Endothelial cell of umbilical vein (primary cell): ENCODE data around the gene RIPK3. TPM values are rescaled to one million over a fixed set of nuclear protein-coding genes. Genes with fewer than 3 reads are reported as not detected.

ENCODE experiments used
- BruUV-seq: library from RNA; stranded (reverse); fragments of 400-500 nt; replicated peaks from 2 replicates; lab custom pipeline; 2021; lab: Mats Ljungman, UMichigan
- CTCF ChIA-PET: fragments of 300-600, 350-600 bp; sonication (Branson Sonifier 250); formaldehyde crosslinking; loops from one replicate; lab custom pipeline; 2021; ENCODE audit warnings: antibody characterized with exemption, inconsistent platforms; lab: Charles Lee
- POLR2A ChIA-PET: fragments of 300-600, 350-600 bp; sonication (Branson Sonifier 250); formaldehyde crosslinking; loops from one replicate; lab custom pipeline; 2021; ENCODE audit warnings: antibody characterized with exemption, inconsistent platforms; lab: Charles Lee
- DNase-seq: peaks from one replicate; pipeline ENCODE4 v3.0.0-alpha.2; 2011; ENCODE audit warnings: low read depth, low spot score
- FAIRE-seq: peaks from 2 replicates; lab custom pipeline; 2011; peaks lifted over from hg19 to GRCh38; lab: Jason Lieb, UNC
- H2AFZ ChIP-seq: 2 replicates; pipeline ENCODE4 v1.6.0; 2012; ENCODE audit warnings: low read depth, low read length, control low read depth, inconsistent platforms
- H3K27ac ChIP-seq: 2 replicates; pipeline ENCODE4 v1.5.1; 2011; ENCODE audit warnings: low read depth, mild to moderate bottlenecking, control low read depth, low read length, moderate library complexity; ENCODE audit not compliant: insufficient read depth
- H3K27me3 ChIP-seq, 2 experiments: 2 replicates each; pipeline versions ENCODE4 v1.6.0 to v1.6.1; 2011; ENCODE audit warnings: low read length in 2 of 2, mixed read lengths in 1 of 2; ENCODE audit not compliant: control insufficient read depth in 2 of 2, insufficient read depth in 2 of 2
- H3K36me3 ChIP-seq, 2 experiments: 2 replicates in 1 of 2; 3 replicates in 1 of 2; pipeline ENCODE4 v1.5.1; 2011; ENCODE audit warnings: low read length in 2 of 2, mild to moderate bottlenecking in 1 of 2, moderate library complexity in 1 of 2; ENCODE audit not compliant: control insufficient read depth in 2 of 2, insufficient read depth in 2 of 2; ENCODE audit errors: extremely low read depth in 1 of 2
- H3K4me1 ChIP-seq: 3 replicates; pipeline ENCODE4 v1.5.1; 2011; ENCODE audit warnings: mild to moderate bottlenecking, low read length; ENCODE audit not compliant: control insufficient read depth, insufficient read depth; ENCODE audit errors: extremely low read depth
- H3K4me2 ChIP-seq: 2 replicates; pipeline ENCODE4 v1.6.1; 2011; ENCODE audit warnings: low read length, control low read depth, mixed read lengths; ENCODE audit not compliant: insufficient read depth
- H3K4me3 ChIP-seq, 3 experiments: fragments of 200-600 bp in 1 of 3; sonication (generic), shearing (Covaris generic) in 1 of 3; replicated peaks in 1 of 3; 2 replicates each; pipeline ENCODE4 v1.5.1; 2011 to 2016; ENCODE audit warnings: control low read depth in 3 of 3, low read length in 3 of 3, mild to moderate bottlenecking in 2 of 3, inconsistent platforms in 1 of 3, low read depth in 1 of 3, moderate library complexity in 1 of 3; ENCODE audit not compliant: insufficient read depth in 1 of 3
- H3K79me2 ChIP-seq: 2 replicates; pipeline ENCODE4 v1.6.0; 2012; ENCODE audit warnings: low read length, inconsistent platforms; ENCODE audit not compliant: control insufficient read depth, insufficient read depth
- H3K9ac ChIP-seq: replicated peaks from 2 replicates; pipeline ENCODE3; 2011; ENCODE audit warnings: low read length, control low read depth; ENCODE audit not compliant: insufficient read depth; ENCODE audit errors: extremely low read depth
- H3K9me1 ChIP-seq: replicated peaks from 3 replicates; pipeline ENCODE4 v1.6.0; 2011; ENCODE audit warnings: mild to moderate bottlenecking, low read length; ENCODE audit not compliant: control insufficient read depth, insufficient read depth; ENCODE audit errors: extremely low read depth
- H3K9me3 ChIP-seq: replicated peaks from 2 replicates; pipeline ENCODE4 v1.5.1; 2012; ENCODE audit warnings: low read length, inconsistent platforms; ENCODE audit not compliant: control insufficient read depth, insufficient read depth
- H4K20me1 ChIP-seq: replicated peaks from 2 replicates; pipeline ENCODE3; 2011; ENCODE audit warnings: mild to moderate bottlenecking, low read length; ENCODE audit not compliant: control insufficient read depth, insufficient read depth; ENCODE audit errors: extremely low read depth
- CTCF ChIP-seq, 2 donors: IDR thresholded peaks; 1 replicate in 1 of 2; 2 replicates in 1 of 2; pipeline ENCODE4 v1.5.1; 2011; ENCODE audit warnings: low read length in 2 of 2, mild to moderate bottlenecking in 2 of 2, moderate library complexity in 2 of 2, control low read depth in 1 of 2, inconsistent platforms in 1 of 2, low read depth in 1 of 2; ENCODE audit not compliant: insufficient read depth in 1 of 2; ENCODE audit errors: extremely low read depth in 1 of 2
- EZH2 ChIP-seq: IDR thresholded peaks from 2 replicates; pipeline ENCODE4 v1.6.1; 2012; ENCODE audit warnings: borderline replicate concordance, low read depth, mild to moderate bottlenecking, moderate library complexity, low read length, inconsistent platforms; ENCODE audit not compliant: severe bottlenecking
- FOS ChIP-seq: IDR thresholded peaks from 2 replicates; pipeline ENCODE4 v1.6.1; 2011; ENCODE audit warnings: mild to moderate bottlenecking, low read length, moderate library complexity, borderline replicate concordance; ENCODE audit not compliant: insufficient read depth
- GATA2 ChIP-seq: IDR thresholded peaks from 2 replicates; pipeline ENCODE4 v1.7.0; 2011; ENCODE audit warnings: low read depth, mild to moderate bottlenecking, moderate library complexity, mixed read lengths, low read length; ENCODE audit not compliant: insufficient read length, insufficient read depth
- JUN ChIP-seq: IDR thresholded peaks from 2 replicates; pipeline ENCODE4 v1.6.1; 2011; ENCODE audit warnings: borderline replicate concordance, low read depth; ENCODE audit not compliant: insufficient read length, insufficient read depth
- MAX ChIP-seq: IDR thresholded peaks from 2 replicates; pipeline ENCODE4 v1.6.1; 2011; ENCODE audit not compliant: insufficient read depth, insufficient read length
- MYC ChIP-seq: IDR thresholded peaks from one replicate; pipeline ENCODE4 v1.6.1; 2011; ENCODE audit warnings: mild to moderate bottlenecking, low read depth, low read length
- POLR2A ChIP-seq: IDR thresholded peaks from 2 replicates; pipeline ENCODE4 v1.6.1; 2012; ENCODE audit warnings: low read depth, mild to moderate bottlenecking, control low read depth, low read length
- POLR2AphosphoS5 ChIP-seq: IDR thresholded peaks from 2 replicates; pipeline ENCODE4 v1.6.1; 2012; ENCODE audit warnings: low read depth, mild to moderate bottlenecking, control low read depth, low read length, moderate library complexity; ENCODE audit not compliant: insufficient read depth
- dilution Hi-C: fragments of 300-500 bp; cut with MboI; formaldehyde crosslinking; loops from one replicate; pipeline ENCODE4 v1.15.0; 2019; ENCODE audit warnings: low sequenced_read_pairs; ENCODE audit not compliant: extremely low pct_ligation_motif_present
- intact Hi-C: fragments of 100-400 bp; cut with micrococcal nuclease; formaldehyde crosslinking; loops from one replicate; pipeline ENCODE4 v1.10.0; 2022
- polyA plus RNA-seq, 4 experiments: library from polyadenylated mRNA; depleted of rRNA in 3 of 4; stranded (reverse) in 3 of 4; unstranded in 1 of 4; fragments of >200 nt; gene quantifications; 2 replicates each; pipeline versions ENCODE4 v1.2.1 to v1.2.3, GENCODE V29; 2011 to 2012; ENCODE audit warnings: missing spikeins in 1 of 4
- total RNA-seq: library from RNA; stranded (reverse); gene quantifications from 2 replicates; pipeline ENCODE4 v1.2.3, GENCODE V29; 2021

RIPK3 gene
- total and polyA plus RNA-seq, 2 donors (not counting 3 experiments of a cell fraction or from before 2014, with no cell fraction given) = 3.1 to 5.1 TPM

GRCh38 chr14:24309538-24310264 is 30.1 kb downstream of the RIPK3 start, which contains the start of gene LTB4R2:
Gene LTB4R2, plus strand, starts transcription at chr14:24310140. Its CDS starts 525 bp downstream, at chr14:24310665.
- H3K79me2 ChIP-seq = no peaks in the 10 kb centered on the region
- H3K9me1 ChIP-seq = no peaks in the 10 kb centered on the region
- no peaks in the 10 kb centered on the region for H4K20me1 ChIP-seq
- intact Hi-C loops (no loop called here), dilution Hi-C loops (no loop called here)
- peak within 1 kb of the TSS; percentile 17 for H3K9ac ChIP-seq
- H3K27me3 ChIP-seq = no peaks in the 10 kb centered on the region
- peak within 1 kb of the TSS in 1 of 3 experiments; percentile 19 for H3K4me3 ChIP-seq
- ChIA-PET CTCF (interaction anchor here (1.1 to 7.4 kb wide), 11 partner anchors 11 to 195 kb away, joined by 3 to 122 read pairs (median 13); partner anchors contain the start of genes CHMP4A, DCAF11, DHRS1 and IRF9), POLR2A (interaction anchor here (1.3 kb wide), 1 partner anchor 67 kb away, joined by 5 read pairs; the partner anchor contains the start of gene TINF2)
- TF ChIP-seq POLR2AphosphoS5 = no peak
- TF ChIP-seq POLR2A = no peak
- TF ChIP-seq EZH2 = no peak
- TF ChIP-seq JUN = no peak
- TF ChIP-seq MAX = no peak
- no peak for TF ChIP-seq FOS
- TF ChIP-seq MYC = no peak
- TF ChIP-seq CTCF (IDR thresholded peaks at IDR 0.05; ENCODE audit: extremely low read depth in 1 of 2, insufficient read depth in 1 of 2, low read depth in 1 of 2, low read length in 2 of 2) = no peak
- no peak for TF ChIP-seq GATA2
- H3K9me3 ChIP-seq = no peaks in the 10 kb centered on the region
- H2AFZ ChIP-seq = peak within 1 kb of the TSS; percentile 25
- no peak for FAIRE-seq
- BruUV-seq = no TSS peak
- H3K4me2 ChIP-seq = peak within 1 kb of the TSS; percentile 1
- peaks cover 48% of the 10 kb centered on the region for H3K4me1 ChIP-seq
- H3K27ac ChIP-seq = peak within 1 kb of the TSS; percentile 91
- DNase-seq = no peak
- H3K36me3 ChIP-seq = peaks cover 0 to 18% of the 10 kb centered on the region in 2 experiments
